Activated CD8-positive, alpha-beta memory T cell treated with anti-CD3 and anti-CD28 coated beads, Interleukin-2, amount 50 U/mL, for 24 hours (primary cell): ENCODE measurements around the gene RUNX1.

ENCODE experiments used
- DNase-seq: peaks from one replicate; pipeline ENCODE4 v3.0.0-alpha.2; 2020; ENCODE audit errors: extremely low read depth

The RUNX1 gene

GRCh38 chr21:34946916-34947534 lies 102.1 kb downstream of the RUNX1 start:
- DNase-seq, result no peak

GRCh38 chr21:34946385-34946840 lies 102.7 kb downstream of the RUNX1 start:
- DNase-seq, result no peak

GRCh38 chr21:34945288-34945687 lies 103.8 kb downstream of the RUNX1 start:
- DNase-seq, result no peak

- no peak for DNase-seq
Observed at GRCh38 chr21:34944015-34944755, 104.9 kb downstream of the RUNX1 start.

- no peak for DNase-seq
Observed at GRCh38 chr21:34942911-34943310, 106.2 kb downstream of the RUNX1 start.

- no peak for DNase-seq
Observed at GRCh38 chr21:34941162-34941561, 107.9 kb downstream of the RUNX1 start.

- no peak for DNase-seq
Observed at GRCh38 chr21:34939673-34940331, 109.3 kb downstream of the RUNX1 start.

- DNase-seq, result no peak
Observed at GRCh38 chr21:34938089-34938764, 110.9 kb downstream of the RUNX1 start.

- no peak for DNase-seq
Observed at GRCh38 chr21:34936883-34937563, 112.1 kb downstream of the RUNX1 start.

- DNase-seq, result no peak
Observed at GRCh38 chr21:34936371-34936789, 112.7 kb downstream of the RUNX1 start.

GRCh38 chr21:34935898-34936297 lies 113.2 kb downstream of the RUNX1 start:
- no peak for DNase-seq

GRCh38 chr21:34935452-34935851 lies 113.7 kb downstream of the RUNX1 start:
- DNase-seq, result no peak

- no peak for DNase-seq
Observed at GRCh38 chr21:34934350-34934749, 114.8 kb downstream of the RUNX1 start.

GRCh38 chr21:34933609-34934335 lies 115.3 kb downstream of the RUNX1 start:
- no peak for DNase-seq

- DNase-seq, result no peak
Observed at GRCh38 chr21:34932233-34932632, 116.9 kb downstream of the RUNX1 start.

- DNase-seq, result no peak
Observed at GRCh38 chr21:34930971-34931370, 118.1 kb downstream of the RUNX1 start.

- DNase-seq, result no peak
Observed at GRCh38 chr21:34928637-34929036, 120.5 kb downstream of the RUNX1 start.

- no peak for DNase-seq
Observed at GRCh38 chr21:34927992-34928391, 121.1 kb downstream of the RUNX1 start.

GRCh38 chr21:34926803-34927467 lies 122.2 kb downstream of the RUNX1 start:
- no peak for DNase-seq

GRCh38 chr21:34925597-34925996 lies 123.5 kb downstream of the RUNX1 start:
- no peak for DNase-seq
